ENCODE measurements around the gene RSPH9.

- TF ChIP-seq CTCF (IDR thresholded peaks at IDR 0.05; ENCODE audit: insufficient read depth, low read depth, low read length) (no peak), EZH2 (IDR thresholded peaks at IDR 0.05; ENCODE audit: insufficient read depth, low read length) (no peak)
These were observed 67.7 kb downstream of the RSPH9 start for GRCh38 chr6:43712579-43712978.
